AG08395 (cell line): Measurements from ENCODE around the gene SYT15.
"Not testable (repeated sequence)": the region's sequence is repeated elsewhere in the genome, so short reads cannot be mapped to it uniquely, and the experiment has no call there.

Source experiments
- DNase-seq: peaks from one replicate; pipeline ENCODE4 v3.0.0; 2012; ENCODE audit warnings: mixed read lengths, low spot score

SYT15 gene

GRCh38 chr10:46578474-46579178, at the start of gene SYT15:
SYT15 (plus strand) TSS chr10:46579128; CDS start chr10:46579169, 41 bp downstream.
- DNase-seq = not testable (repeated sequence)

- DNase-seq = not testable (repeated sequence)
Observed at GRCh38 chr10:46529742-46530141, 49.2 kb upstream of the SYT15 start.

DNA sequence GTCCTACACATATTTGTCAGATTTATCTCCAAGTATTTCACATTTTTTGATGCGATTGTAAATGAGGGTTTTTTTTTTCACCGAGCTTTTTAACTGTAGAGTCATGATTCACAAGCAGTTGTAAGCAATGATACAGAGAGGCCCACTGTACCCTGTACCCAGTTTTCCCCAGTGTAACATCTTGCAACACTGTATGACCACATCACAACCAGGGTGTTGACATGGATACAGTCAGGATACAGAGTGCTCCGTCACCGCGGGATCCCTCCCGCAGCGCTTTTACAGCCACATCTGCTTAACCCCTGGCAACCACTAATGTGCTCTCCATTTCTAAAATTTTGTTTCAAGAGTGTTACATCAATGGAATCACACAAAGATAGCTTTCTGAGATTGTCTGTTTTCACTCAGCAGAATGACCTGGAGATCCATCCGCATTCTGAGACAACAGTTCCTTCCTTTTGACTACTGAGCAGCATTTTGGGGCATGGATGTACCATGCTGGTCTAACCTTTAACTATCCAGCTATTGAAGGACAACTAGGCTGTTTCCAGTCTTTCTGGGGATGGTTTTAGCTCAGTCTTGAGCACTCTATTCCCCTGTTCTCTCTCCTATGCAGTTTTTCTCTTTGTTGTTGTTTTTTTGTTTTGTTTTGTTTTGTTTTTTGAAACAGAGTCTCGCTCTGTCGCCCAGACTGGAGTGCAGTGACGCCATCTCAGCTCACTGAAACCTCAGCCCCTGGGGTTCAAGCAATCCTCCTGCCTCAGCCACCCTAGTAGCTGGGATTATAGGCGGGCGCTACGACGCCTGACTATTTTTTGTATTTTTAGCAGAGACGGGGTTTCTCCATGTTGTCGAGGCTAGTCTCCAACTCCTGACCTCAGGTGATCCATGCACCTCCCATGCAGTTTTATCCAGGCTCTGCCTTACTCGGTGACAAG, 48.4 kb upstream of the SYT15 start:
- DNase-seq = peak; percentile 95

DNA sequence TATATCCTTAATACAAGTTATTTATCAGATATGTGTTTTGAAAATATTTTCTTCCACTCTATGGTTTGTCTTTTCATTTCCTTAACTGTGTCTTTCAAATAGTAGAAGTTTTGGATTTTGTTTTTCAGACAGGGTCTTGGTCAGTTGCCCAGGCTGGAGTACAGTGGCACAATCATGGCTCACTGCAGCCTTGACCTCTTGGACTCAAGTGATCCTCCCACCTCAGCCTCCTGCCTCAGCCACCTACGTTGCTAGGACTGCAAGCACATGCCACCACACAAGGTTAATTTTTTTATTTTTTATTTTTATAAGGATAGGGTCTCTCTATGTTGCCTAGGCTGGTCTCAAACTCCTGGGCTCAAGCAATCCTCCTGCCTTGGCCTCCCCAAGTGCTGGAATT, 46.7 kb upstream of the SYT15 start:
- not testable (repeated sequence) for DNase-seq

DNA sequence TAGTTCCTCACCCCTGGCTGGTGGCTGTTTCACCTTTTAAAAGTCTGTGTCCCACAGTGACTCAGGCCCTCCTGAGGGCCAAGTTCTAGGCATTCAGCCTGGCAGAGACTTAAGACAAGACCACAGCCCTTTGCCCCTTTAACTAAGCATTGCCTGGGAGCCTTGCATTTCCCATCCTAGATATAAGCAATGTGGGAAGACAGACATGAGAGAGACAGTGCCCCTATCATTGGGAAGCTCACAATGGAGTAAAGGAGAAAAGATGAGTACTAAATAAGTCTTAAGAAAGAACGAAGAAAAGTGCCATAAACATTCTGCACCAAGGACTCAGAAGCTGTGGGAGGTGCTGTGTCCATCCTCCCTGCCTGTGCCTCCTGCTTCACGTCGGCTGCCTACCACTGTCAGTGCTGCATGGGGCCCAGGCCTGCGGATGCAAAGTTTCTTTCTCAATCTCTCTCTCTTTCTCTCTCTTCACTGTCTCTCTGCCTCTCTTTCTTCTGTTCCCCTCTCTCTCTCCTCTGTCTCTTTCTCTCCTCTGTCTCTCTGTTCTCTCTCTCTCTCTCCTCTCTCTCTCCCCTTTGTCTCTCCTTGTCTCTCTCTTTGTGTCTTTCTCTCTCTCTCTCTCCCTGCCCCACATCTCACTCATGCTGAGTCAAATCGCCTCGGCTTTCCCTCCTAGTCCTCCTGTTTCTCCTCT, 44.0 kb upstream of the SYT15 start:
- DNase-seq = no peak

- no peak for DNase-seq
Observed at GRCh38 chr10:46536171-46536570, 42.8 kb upstream of the SYT15 start.

GRCh38 chr10:46536781-46537180, 42.1 kb upstream of the SYT15 start:
- no peak for DNase-seq

DNA sequence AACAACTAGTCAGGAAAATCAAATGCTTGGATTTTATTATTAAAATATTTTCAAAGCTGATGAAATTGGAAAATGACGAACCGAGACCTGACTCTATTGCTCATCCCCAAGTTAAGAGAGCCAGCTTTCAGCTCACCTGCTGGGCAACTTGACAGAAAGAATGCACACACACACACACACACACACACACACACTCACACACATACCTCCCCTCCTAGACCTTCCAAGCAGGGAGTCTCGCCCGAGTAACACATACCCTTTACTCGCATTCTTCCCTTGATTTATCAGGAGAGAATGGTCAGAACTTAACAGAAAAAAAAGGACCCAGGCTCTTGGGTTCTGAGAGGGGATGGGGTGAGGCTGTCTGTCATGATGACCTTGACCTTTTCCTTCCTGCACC, 41.6 kb upstream of the SYT15 start:
- DNase-seq = no peak

DNA sequence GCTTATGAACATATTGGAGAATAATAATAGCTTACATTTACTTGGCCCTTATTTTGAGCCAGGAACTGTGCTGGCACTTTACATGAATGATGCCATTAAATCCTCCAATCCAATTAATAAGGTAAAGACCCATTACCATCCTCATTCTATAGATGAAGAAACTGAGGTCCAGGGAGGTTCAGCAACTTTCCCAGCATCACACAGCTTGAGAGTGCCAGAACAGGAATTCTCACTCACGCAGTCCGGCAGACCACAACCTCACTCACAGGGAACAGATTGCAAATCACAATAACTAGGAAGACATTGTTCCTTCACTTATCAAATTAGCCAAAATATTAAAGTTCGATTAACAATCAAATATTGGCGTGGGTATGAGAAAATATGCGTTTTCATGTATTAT, 40.8 kb upstream of the SYT15 start:
- DNase-seq = no peak

DNA sequence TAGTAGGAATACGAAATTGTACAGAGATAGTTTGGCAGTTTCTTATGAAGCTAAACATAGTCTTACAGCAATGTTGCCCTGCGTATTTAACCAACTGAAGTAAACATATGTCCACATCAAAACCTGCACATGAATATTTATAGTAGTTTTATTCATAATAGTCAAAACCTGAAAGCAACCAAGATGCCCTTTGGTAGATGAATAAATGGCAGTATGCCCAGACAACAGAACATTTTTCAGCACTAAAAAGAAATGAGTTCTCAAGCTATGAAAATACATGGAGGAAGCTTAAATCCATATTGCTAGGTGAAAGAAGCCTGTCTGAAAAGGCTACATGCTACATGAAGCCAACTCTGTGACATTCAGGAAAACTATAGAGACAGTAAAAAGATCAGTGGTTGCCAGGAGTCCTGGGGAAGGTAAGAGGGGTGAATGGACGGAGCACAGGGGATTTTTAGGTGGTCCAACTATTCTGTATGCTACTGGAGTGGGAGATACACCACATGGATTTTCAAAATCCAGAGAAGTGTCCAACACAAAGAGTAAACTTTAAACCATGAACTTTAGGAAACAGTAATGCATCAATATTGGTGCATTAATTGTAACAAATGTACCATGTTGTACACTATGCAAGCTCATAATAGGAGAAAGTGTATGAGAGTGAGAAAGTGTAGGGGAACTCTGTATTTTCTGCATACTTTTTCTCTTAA, 40.1 kb upstream of the SYT15 start:
- DNase-seq = no peak

GRCh38 chr10:46539596-46540411, 39.1 kb upstream of the SYT15 start:
- no peak for DNase-seq

DNA sequence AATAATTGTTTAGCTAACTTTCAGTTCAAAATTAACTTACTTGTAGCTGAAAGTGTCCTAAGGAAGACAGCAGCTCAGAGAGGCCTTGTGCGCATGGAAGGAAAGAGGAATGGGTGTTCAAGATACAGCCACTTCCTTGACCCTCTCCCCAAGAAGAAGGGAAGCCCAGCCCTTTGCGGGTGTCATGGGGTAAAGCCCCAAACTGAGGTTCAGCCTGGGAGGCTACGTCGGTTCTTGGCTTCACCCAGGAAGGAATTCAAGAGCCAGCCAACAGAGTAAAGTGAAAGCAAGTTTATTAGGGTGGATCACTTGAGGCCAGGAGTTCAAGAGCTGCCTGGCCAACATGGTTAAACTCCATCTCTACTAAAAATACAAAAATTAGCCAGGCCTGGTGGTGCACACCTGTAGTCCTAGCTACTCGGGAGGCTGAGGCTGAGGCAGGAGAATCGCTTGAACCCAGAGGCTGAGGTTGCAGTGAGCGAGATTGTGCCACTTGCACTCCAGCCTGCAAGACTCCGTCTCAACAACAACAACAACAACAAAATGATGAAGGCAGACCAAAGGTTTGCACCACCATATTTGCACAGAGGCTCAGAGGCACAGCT, 38.4 kb upstream of the SYT15 start:
- DNase-seq = no peak

GRCh38 chr10:46541017-46541661, 37.8 kb upstream of the SYT15 start:
- DNase-seq = no peak

- DNase-seq = no peak
Observed at GRCh38 chr10:46541735-46542566, 37.0 kb upstream of the SYT15 start.

GRCh38 chr10:46542567-46543465, 36.1 kb upstream of the SYT15 start:
- no peak for DNase-seq

- DNase-seq = no peak
Observed at GRCh38 chr10:46543466-46544377, 35.2 kb upstream of the SYT15 start.
